Activated CD8-positive, alpha-beta T cell treated with anti-CD3 and anti-CD28 coated beads for 36 hours (primary cell): ENCODE results near the gene PLEKHO1. TPM values are rescaled to one million over a fixed set of nuclear protein-coding genes. Genes with fewer than 3 reads are reported as not detected.

Experiments used
- ATAC-seq: fragments of 200-7000 bp; cut with Tn5 transposase; one replicate; pipeline ENCODE4 v1.10.0; 2021; ENCODE audit warnings: mild to moderate bottlenecking, moderate library complexity
- CTCF ChIA-PET: fragments of 350-600 bp; sonication (Branson Sonifier 250); formaldehyde crosslinking; loops from one replicate; lab custom pipeline; 2021; ENCODE audit warnings: antibody characterized with exemption; lab: Charles Lee
- POLR2A ChIA-PET: fragments of 350-600 bp; sonication (Branson Sonifier 250); formaldehyde crosslinking; loops from one replicate; lab custom pipeline; 2021; ENCODE audit warnings: antibody characterized with exemption; lab: Charles Lee
- DNase-seq: peaks from one replicate; pipeline ENCODE4 v3.0.0-alpha.2; 2020
- H3K27ac Mint-ChIP-seq: one replicate; pipeline ENCODE4 v1.8.0; 2021; ENCODE audit warnings: mild to moderate bottlenecking, mixed read lengths
- H3K27me3 Mint-ChIP-seq: one replicate; pipeline ENCODE4 v1.8.0; 2021; ENCODE audit warnings: mixed read lengths
- H3K36me3 Mint-ChIP-seq: one replicate; pipeline ENCODE4 v1.8.0; 2021; ENCODE audit warnings: low read depth, mixed read lengths
- H3K4me1 Mint-ChIP-seq: one replicate; pipeline ENCODE4 v1.8.0; 2021; ENCODE audit warnings: low read depth, mixed read lengths
- H3K4me3 Mint-ChIP-seq: one replicate; pipeline ENCODE4 v1.8.0; 2021; ENCODE audit warnings: mild to moderate bottlenecking, moderate library complexity, mixed read lengths
- H3K9me3 Mint-ChIP-seq: one replicate; pipeline ENCODE4 v1.8.0; 2021; ENCODE audit warnings: mixed read lengths
- CTCF ChIP-seq: fragments of 200-600 bp; IDR thresholded peaks from one replicate; pipeline ENCODE4 v1.8.0; 2022; ENCODE audit warnings: antibody characterized with exemption, mild to moderate bottlenecking
- intact Hi-C: fragments of 100-400 bp; cut with micrococcal nuclease; formaldehyde crosslinking; loops from one replicate; pipeline ENCODE4 v1.10.0; 2022
- total RNA-seq, 2 experiments: library from RNA; stranded (reverse); gene quantifications; one replicate each; pipeline ENCODE4 v1.2.3, GENCODE V29; 2021

PLEKHO1 gene
- total RNA-seq, 2 experiments from 2014 or later, result 18.2 to 19.0 TPM

- intact Hi-C loops, result no loop called here
- POLR2A ChIA-PET, result interaction anchor here (1.3 to 1.6 kb wide), 3 partner anchors 9 to 85 kb away, joined by 3 to 5 read pairs (median 5); partner anchors contain the start of gene VPS45
- TF ChIP-seq CTCF, result no peak
- DNase-seq (no peak), ATAC-seq (no peak)
- CTCF ChIA-PET, result interaction anchor here (1.0 to 3.7 kb wide), 4 partner anchors 10 to 78 kb away, joined by 4 to 11 read pairs (median 5); no protein-coding TSS in a partner anchor
- H3K4me1 Mint-ChIP-seq, result peaks cover 59% of the 10 kb centered on the region
- no peaks in the 10 kb centered on the region for H3K9me3 Mint-ChIP-seq
- H3K36me3 Mint-ChIP-seq, result peaks cover 33% of the 10 kb centered on the region
- H3K27me3 Mint-ChIP-seq, result peaks cover 1% of the 10 kb centered on the region
- H3K27ac Mint-ChIP-seq, result peak overlapping the region; percentile 89
- peak overlapping the region; percentile 83 for H3K4me3 Mint-ChIP-seq
Measured at GRCh38 chr1:150152182-150152536, 2.4 kb downstream of the PLEKHO1 start.

GRCh38 chr1:150152772-150153456, 3.2 kb downstream of the PLEKHO1 start:
- ChIA-PET CTCF (interaction anchor here (1.4 to 3.7 kb wide), 2 partner anchors 12 to 79 kb away, joined by 5 to 11 read pairs; no protein-coding TSS in a partner anchor), POLR2A (interaction anchor here (1.4 to 1.6 kb wide), 2 partner anchors 8 to 10 kb away, joined by 4 to 5 read pairs; no protein-coding TSS in a partner anchor)
- TF ChIP-seq CTCF, result no peak
- intact Hi-C loops, result no loop called here
- Mint-ChIP-seq H3K9me3 (no peaks in the 10 kb centered on the region), H3K27me3 (peaks cover 1% of the 10 kb centered on the region), H3K36me3 (peaks cover 40% of the 10 kb centered on the region), H3K27ac (peak overlapping the region; percentile 67), H3K4me3 (no peak overlapping the region), H3K4me1 (peaks cover 57% of the 10 kb centered on the region)
- DNase-seq, result no peak
- ATAC-seq, result no peak

GRCh38 chr1:150154143-150154542, 4.4 kb downstream of the PLEKHO1 start:
- no peak for TF ChIP-seq CTCF
- no peak for DNase-seq
- Mint-ChIP-seq H3K27me3 (no peaks in the 10 kb centered on the region), H3K9me3 (no peaks in the 10 kb centered on the region), H3K4me3 (no peak overlapping the region), H3K36me3 (peaks cover 48% of the 10 kb centered on the region), H3K27ac (peak overlapping the region; percentile 39), H3K4me1 (peaks cover 55% of the 10 kb centered on the region)
- CTCF ChIA-PET, result interaction anchor here (2.8 to 3.7 kb wide), 2 partner anchors 11 kb away, joined by 9 to 11 read pairs; no protein-coding TSS in a partner anchor
- ATAC-seq, result no peak
- POLR2A ChIA-PET, result interaction anchor here (1.4 kb wide), 1 partner anchor 11 kb away, joined by 4 read pairs; no protein-coding TSS in a partner anchor
- intact Hi-C loops, result no loop called here

- intact Hi-C loops, result no loop called here
- no peak overlapping the region for H3K27ac Mint-ChIP-seq
- no peaks in the 10 kb centered on the region for H3K27me3 Mint-ChIP-seq
- no peaks in the 10 kb centered on the region for H3K9me3 Mint-ChIP-seq
- POLR2A ChIA-PET, result interaction anchor here (1.6 kb wide), 1 partner anchor 11 kb away, joined by 5 read pairs; no protein-coding TSS in a partner anchor
- no peak overlapping the region for H3K4me3 Mint-ChIP-seq
- H3K4me1 Mint-ChIP-seq, result peaks cover 66% of the 10 kb centered on the region
- DNase-seq (no peak), ATAC-seq (no peak)
- peaks cover 53% of the 10 kb centered on the region for H3K36me3 Mint-ChIP-seq
- CTCF ChIA-PET, result interaction anchor here (1.2 to 2.8 kb wide), 3 partner anchors 10 to 82 kb away, joined by 4 to 9 read pairs (median 7); no protein-coding TSS in a partner anchor
- no peak for TF ChIP-seq CTCF
Measured at GRCh38 chr1:150155413-150156071, 5.8 kb downstream of the PLEKHO1 start.
